GM19238 (cell line): ENCODE results near the gene DLD.
"Not testable (repeated sequence)": the region's sequence is repeated elsewhere in the genome, so short reads cannot be mapped to it uniquely, and the experiment has no call there.

Experiments used
- DNase-seq: peaks from one replicate; pipeline ENCODE4 v3.0.0; 2011; ENCODE audit warnings: low spot score; ENCODE audit not compliant: insufficient read length

DLD gene

DNA sequence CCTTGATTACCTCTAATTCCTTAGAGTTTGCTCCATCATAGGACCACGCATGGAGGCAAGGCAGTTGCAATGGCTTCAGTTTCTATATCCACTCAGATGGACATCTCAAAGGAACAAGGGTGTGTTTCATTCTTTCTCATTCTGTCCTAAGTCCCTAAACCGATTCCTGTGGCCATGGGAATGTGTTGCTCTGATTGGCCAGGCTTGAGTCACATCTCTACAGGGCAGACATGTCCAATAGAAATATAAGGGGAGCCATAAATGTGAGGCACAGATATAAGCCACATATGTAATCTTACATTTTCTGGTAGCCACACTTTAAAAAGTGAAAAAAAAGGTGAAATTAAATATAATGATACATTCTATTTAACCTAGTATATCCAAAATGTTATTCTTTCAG is 16.9 kb upstream of the DLD start:
- DNase-seq: no peak

DNA sequence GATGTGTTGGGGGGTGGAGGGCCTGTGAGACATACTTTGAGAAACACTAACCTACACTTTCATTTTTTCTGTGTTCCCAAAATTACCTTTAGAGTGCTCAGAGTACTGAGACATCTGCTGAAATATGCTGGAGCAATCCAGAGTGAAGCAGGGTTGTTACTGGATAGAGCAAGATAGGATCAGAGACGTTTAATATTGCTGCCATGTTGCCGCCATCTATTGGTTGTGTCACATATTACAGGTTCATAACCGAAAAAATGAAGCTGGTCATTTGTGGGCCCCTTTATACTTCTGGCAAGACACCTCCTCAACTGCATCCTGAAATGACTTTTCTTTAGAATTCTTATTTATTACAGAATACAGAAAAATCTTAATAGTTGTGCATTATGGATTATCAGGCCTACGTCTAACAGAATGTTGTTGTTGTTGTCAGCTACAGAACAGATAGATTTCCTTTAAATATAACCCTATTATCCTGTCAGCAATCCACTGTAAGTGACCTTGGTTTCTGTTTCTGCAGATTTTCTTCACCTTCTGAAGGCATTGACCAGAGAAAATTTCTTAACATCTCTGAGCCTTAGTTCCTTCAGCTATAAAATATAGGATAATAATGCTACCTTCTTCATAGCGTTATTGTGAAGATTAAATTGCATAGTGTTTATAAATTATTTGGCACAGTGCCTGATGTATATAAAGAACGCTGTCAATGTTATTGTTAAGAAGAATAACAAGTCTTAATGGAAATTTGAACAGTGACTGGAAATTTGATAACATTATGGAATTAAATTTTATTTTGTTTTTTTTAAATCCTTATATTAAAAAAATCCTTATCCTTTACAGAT is 16.2 kb upstream of the DLD start:
- no peak for DNase-seq

DNA sequence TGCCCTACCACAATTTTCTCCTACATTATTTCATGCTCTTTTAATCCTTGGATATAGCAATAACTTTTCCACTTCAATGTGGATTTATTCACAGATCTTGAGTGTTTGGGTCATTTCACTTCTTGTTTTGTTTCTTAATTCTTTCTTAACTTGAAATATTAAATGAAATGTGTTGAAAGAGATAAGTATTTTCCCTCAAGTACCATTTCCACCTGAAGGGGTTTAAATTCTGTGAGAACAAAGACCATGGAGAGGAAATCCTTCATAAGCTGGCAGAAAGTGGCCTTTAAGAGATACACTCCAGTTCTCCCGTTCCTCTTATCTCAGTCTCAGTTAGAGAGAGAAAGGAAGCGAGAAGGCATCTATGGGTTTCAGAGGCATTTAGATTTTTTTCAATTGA is 14.1 kb upstream of the DLD start:
- DNase-seq: no peak

DNA sequence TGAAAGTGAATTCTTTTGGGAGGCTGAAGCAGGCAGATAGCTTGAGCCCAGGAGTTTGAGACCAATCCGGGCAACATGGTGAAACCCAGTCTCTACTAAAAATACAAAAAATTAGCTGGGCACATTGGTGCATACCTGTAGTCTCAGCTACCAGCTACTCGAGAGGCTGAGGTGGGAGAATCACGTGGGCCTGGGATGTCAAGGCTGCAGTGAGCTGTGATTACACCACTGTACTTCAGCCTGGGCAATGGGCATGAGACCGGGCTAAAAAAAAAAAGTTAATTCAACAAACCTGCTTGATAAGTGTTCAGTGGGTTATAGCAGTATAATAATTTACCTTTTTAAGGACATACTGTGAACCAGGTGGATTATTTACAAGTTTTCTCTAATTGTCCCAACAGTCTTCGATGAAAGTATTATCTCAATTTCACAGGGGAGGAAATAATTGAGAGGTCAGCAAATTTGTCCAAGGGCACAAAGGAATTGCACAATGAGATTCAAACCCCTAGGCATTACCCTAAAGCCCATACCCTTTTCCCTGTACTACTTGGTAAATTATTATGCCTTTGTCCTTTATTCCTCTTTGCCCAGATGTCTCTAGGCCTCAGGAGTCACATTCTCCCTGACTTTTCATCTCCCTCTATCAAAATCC is 13.1 kb upstream of the DLD start:
- no peak for DNase-seq

DNA sequence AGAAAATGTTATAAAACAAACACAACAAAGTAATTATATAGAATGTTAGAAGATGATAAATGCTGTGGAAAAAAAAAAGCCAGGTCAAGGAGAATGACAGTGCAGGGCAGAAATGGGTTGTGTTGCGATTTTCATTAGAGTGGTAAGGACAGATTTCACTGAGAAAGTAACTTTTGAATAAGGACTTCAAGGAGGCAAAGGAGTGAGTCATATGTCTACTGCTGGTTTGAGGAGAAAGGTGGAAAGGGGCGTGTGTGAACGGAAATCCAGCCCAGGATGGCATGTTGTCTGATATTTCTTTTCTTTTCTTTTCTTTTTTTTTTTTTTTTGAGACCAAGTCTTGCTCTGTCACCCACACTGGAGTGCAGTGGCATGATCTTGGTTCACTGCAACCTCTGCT is 12.3 kb upstream of the DLD start:
- DNase-seq: no peak

DNA sequence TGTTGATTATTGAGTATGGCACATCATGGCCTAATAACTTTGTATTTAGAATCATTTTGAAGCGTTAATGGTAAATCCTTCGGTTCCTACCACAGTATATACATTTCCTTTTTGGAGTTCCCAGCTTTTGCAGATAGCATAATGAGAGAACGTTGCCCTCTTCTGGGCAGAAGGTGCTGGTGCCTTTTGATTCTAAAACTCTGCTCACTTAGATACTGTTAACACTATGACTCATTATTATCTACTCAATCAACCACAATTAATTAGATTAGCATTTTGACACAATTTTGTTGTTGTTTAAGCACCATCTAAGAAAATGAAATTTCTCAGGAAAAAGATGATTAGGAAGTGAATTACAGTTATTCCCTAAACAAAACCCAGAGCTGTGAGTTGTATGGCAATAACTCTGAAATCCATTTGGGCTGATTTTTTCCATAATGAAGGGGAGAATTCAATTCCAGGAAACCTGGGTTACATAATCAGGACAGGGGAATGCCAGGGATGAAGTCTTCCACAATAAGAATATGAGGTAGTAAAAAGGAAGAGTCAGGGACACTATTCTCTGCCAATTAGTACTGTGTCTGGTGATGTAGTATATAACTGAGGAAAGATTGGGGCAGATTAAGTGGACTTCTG is 11.5 kb upstream of the DLD start:
- no peak for DNase-seq

DNA sequence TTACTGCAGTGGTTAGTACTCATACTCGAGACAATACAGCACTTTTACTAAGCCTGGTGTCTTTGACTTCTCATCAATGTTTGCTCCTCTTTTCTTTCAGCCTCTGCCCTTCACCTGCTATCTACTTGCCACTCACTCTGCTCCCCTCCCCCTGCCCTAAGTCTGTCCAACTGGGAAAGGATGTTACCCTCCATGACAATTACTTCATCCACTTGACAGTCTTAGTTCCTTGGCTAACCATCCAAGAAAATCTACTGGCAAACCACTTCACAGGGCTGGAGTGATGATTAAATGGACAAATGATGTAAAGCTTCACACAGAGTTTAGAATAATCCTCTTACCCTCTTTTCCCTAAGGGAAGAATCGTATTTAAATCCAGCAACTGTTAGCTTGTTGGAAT is 8.2 kb upstream of the DLD start:
- no peak for DNase-seq

DNA sequence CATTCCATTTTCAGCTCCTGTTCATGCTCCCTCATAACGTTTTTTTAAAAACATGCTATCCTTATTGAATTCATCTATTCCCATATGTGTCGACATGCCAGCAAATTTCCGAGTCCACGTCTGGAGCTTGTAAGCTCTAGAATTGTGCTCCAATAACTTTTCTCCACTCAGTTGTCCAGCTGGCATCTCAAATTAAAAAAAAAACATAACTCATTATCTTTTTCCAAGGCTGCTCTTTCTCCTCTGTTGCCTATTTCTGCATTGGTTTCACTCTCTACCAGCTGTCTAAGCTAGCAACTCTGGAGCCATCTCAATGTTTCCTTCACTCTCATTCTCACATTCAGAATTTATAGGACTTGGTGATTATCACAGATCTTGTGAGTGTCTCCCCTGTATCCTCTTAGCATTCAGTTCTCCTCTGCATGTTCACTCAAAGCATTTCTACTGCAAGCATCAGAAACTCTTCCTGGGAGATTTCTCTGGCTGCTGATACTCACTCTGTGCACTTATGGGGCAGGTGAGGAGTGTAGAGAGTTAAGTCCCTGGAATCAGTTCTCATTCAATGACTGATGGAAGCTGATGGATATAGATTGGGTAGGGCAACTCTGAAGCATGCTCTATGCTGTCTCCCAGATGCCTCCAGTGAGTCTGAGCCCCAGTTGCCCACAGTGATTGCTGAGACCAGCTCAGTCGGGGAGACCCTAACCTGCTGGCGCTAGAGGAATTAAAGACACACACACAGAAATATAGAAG is 6.7 kb upstream of the DLD start:
- no peak for DNase-seq

DNA sequence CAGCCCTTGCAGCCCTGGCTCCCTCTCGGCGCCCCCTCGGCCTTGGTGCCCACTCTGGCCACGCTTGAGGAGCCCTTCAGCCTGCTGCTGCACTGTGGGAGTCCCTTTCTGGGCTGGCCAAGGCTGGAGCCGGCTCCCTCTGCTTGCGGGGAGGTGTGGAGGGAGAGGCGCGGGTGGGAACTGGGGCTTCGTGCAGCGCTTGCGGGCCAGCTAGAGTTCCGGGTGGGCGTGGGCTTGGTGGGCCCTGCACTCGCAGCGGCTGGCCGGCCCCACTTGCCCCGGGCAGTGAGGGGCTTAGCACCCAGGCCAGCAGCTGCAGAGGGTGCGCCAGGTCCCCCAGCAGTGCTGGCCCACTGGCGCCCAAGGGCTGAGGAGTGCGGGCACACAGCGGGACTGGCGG is 3.2 kb upstream of the DLD start:
- not testable (repeated sequence) for DNase-seq

DNA sequence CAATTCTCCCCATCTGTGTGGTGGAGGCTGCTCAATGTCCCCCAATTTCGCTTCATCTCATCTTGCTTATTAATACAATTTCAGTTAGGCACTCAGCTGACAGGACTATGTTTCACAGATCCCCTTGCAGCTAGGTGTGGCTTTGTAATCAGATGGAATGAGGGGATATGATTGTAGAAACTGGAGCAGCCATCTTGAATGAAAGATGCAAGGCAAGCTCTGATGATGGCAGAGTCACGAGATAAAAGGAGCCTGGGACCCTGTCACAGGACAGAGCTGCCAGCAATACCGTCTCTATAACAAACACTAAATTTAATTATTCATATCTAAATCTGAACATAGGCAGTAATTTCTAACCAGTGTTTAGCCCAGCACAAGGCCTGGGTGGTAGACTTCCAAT is 991 bp upstream of the DLD start:
- no peak for DNase-seq

DNA sequence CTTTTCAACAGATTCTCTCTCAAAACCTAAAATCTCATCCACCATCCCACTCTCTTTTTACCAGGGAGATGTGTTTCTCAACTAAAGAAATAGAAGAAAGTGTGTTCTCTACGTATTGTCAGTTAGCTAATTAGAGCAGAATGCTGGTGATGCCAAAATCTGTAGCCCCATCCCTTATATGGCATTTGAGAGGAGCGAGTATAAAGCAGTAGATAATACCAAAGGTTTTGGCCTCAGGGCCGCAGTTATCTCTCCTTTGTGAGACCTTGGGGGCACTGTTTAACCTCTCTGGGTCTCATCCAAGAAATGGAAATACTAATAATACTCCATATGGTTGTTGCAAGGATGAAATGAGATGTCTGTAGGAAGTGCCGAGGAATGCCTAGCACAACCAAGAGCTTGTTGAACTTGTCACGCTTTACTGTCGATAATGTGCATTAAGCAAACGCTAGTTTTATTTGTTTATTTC is 456 bp upstream of the DLD start:
- no peak for DNase-seq

DNA sequence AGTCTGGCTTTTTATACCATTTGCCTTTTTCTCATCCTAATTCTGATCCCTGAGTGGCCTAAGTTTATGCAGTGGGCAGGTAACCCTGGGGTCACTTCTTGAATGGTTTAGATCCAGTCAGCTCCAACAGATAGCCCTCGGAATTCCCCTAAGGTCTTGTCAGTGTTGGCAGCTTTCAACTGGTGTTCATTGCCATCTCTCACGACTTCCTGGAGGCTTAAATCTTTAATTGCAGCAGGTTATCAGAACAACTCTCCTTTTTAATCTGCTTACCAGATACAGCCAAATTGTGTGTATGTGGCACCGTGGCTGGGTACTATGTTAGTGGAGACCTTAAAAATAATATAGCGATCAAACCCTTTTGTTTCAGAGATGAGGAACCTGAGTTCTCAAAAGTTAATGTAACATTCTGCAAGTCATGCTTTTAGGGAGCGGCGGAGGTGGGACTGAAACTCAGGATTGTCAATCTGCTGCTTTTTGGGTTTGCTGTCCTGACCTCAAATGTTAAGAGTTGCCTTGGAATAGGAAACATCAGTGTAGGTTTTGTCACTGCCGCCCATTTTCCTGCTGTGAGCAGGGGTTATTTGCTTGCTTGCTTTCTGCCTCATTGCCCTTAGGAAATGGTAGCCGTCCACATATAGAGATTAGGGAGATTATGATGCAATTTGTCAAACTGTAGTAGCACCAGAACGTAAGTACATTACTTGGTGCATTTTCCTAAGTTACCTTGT is 818 bp downstream of the DLD start:
- no peak for DNase-seq

DNA sequence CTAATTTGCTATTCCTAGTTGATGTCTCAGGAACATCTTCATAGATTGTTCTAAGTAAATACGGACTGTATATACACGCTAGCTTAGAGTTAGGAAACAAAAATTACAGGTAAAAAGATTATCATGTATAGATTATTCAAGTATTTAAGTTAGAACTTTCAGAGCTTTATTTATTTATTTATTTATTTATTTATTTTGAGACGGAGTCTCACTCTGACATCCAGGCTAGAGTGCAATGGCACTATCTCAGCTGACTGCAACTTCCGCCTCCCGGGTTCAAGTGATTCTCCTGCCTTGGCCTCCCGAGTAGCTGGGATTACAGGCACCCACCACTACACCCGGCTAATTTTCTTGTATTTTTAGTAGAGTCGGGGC is 1.4 kb downstream of the DLD start:
- DNase-seq: not testable (repeated sequence)

DNA sequence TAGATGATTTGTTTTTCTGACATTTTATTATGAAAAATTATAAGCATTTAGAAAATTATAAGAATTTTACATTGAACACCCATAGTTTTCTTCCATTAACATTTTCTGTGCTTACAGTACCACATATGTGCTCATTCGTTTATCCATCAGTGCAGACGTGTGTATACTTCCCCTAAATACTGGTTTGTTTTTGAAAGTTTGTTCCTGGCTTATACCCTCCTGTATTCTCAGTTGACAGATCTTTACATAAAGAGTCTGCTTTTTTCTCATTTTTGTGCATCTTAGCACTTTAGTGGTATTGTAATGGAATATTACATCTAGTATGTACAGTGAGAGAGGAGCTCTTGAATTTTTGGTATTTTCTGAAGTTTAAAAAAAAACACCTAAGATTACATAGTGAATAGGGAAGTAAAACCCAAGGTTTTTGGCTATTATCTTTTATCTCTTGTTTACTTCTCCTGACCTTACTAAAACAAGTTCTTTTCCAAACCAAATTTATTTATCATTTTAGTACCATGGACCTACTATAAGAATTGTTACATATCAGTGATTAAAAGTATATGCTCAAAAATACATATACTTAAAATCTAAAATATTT is 8.1 kb downstream of the DLD start:
- DNase-seq: no peak

DNA sequence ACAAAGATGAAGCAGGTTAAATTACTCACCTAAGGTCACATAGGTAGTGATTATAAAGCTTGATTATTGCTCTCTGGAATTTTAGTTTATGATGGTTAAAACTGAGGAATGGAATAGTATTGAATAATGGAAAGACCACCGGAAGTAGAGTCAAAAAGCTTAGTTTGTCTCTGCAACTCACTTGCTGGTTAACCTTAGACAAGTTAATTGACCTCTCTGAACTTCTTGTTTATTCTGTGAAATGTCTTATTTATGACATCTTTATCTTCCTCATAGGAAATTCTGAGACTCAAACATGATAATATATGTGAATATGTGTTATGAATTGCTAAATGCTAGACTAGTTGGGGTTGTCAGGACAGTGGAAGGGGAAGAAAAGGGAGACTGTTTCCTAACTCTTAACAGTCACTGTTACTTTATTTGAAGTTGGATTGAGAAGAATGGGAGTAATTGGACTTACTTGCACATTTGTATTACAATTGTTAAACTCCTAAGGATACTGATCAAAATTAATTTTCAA is 9.6 kb downstream of the DLD start:
- no peak for DNase-seq

DNA sequence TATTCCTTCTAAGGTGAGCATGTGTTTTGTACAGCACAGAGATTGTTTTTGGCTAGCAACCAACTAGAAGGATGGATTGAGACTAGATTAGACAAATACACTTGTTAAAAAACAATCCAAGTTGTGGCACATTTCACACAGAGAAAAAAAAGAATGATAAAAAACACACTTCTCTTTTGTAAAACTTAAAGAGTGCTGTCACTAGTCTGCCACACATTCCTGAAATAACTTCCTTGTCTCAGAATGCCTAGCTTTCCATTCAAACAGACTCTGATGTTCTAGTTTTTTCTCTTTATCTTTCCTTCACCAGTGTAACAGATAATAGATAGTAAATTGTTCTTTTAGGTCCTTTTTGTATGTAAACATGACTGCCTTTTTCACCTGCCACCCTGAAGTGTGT is 11.4 kb downstream of the DLD start:
- DNase-seq: no peak

DNA sequence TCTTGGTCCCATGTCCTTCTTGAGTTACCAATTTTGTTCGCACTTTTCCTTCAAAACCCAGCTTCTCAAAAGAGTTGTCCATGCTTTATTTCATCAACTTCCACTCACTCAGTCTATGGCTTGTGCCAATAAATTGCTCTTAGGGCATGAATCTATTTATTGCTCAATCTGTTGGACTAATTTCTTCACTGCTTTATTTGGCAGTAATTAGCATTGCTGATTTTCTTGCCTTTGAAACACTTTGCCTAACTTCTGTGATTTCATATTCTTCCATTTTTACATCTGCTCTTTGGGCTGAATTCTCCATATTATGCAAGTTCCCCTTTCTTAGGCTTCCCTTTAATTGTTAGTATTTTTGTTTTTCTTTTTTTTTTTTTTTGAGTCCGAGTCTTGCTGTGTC is 16.8 kb downstream of the DLD start:
- no peak for DNase-seq

DNA sequence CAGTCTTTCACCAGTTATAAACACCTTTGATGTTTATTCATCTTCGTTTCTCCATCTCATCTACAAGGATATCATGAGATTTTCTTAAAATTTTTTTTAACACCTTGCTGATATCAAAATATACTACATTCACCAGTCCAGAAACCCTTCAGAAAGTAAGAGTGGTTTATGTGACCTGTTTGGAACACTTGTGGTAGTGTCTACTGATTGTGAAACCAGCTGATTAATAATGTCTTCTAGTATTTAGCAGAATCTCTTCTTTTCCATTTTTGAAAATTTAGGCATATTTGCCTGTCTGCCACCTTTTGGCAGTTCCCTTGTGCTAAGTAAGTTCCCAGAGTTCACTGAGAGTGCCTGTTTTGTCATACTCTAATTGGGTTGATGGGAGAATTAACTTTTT is 18.5 kb downstream of the DLD start:
- no peak for DNase-seq

DNA sequence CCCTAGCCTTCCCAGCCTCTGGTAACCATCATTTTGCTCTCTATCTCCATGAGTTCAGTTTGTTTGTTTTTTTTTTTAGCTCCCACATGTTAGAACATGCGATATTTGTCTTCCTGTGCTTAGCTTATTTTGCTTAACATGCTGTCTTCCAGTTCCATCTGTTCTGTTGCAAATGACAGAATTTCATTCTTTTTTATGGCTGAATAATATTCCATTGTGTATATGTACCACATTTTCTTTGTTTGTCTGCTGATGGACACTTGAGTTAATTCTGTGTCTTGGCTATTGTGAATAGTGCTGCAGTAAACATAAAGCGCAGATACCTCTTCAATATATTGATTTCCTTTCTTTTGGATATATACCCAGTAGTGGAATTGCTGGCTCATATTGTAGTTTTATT is 21.0 kb downstream of the DLD start:
- DNase-seq: no peak

DNA sequence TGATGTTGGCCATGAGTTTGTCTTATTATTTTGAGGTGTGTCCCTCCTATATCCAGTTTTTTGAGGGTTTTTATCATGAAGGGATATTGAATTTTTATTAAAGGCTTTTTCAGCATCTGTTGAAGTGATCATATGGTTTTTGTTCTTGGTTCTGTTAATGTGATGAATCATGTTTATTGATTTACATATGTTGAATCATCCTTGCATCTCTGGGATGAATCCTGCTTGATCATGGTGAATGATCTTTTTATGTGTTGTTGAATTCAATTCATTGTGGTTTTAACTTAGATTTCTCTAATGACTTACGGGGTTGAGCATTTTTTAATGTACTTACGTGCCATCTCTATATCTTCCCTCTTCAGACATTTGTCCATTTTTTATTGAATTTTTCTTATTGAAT is 22.9 kb downstream of the DLD start:
- no peak for DNase-seq

DNA sequence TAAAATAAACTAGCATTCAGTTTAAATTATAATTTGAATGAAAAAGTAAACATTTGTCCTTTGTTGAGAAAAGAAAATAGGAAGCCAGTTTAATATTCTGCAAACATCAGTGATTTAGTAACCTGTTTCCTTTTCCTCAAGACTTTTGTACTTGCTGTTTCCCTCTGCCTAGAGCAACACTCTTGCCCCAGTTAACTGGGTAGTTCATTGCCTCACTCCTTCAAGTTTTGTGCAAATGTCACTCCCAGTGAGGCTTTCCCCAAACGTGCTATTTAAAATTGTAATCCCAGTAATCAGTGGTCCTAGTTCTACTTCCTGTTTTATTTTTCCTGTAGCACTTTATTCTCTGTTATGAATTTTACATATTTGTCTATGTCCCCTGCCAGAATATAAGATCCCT is 23.8 kb downstream of the DLD start:
- DNase-seq: no peak
